ENCODE results near the gene C1GALT1.

DNA sequence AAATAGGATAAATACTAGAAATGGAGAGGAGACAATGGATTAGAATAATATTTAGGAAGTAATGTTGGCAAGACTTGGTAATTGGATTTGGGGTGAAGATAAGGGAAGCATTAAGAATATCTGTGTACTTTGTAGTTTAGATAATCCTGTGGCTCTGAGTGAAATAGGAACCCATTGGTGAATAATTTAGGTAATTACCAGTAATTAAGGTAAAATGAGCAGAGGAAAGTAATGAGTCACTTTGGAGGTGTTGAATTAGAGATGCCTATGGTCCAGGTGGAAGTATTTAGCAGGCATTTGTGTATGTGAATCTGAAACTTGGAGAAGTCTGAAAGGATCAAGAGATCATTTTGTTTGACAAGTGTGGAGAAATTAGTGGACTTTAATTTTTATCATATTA is 5.7 kb downstream of the C1GALT1 start:
- TF ChIP-seq CTCF (IDR thresholded peaks at IDR 0.05; ENCODE audit: low read length) (no peak), EZH2 (IDR thresholded peaks at IDR 0.05; ENCODE audit: borderline replicate concordance, low read length) (no peak)

Measured in OCI-LY1 (cell line).